HEK293T (cell line): ENCODE data around the gene NCOA5.

Experiments used
- CTCF ChIA-PET: fragments of 350-600 bp; formaldehyde crosslinking; extraction: SDS; loops from one replicate; lab custom pipeline; 2021; ENCODE audit warnings: antibody characterized with exemption, inconsistent platforms; lab: Yijun Ruan, JAX
- POLR2A ChIA-PET: fragments of 350-600 bp; formaldehyde crosslinking; extraction: SDS; loops from one replicate; lab custom pipeline; 2020; ENCODE audit warnings: antibody characterized with exemption, inconsistent platforms; lab: Yijun Ruan, JAX
- DNase-seq: peaks from one replicate; pipeline ENCODE4 v3.0.0; 2012; ENCODE audit warnings: mixed read lengths; ENCODE audit errors: extremely low spot score
- ARNT ChIP-seq: fragments of 450-650 bp; IDR thresholded peaks from 2 replicates; pipeline ENCODE4 v1.6.1; 2017; ENCODE audit warnings: mild to moderate bottlenecking
- BHLHE40 ChIP-seq: fragments of 450-650 bp; IDR thresholded peaks from 2 replicates; pipeline ENCODE4 v1.6.1; 2016; ENCODE audit warnings: mild to moderate bottlenecking, moderate library complexity, borderline replicate concordance
- CTBP1 ChIP-seq: fragments of 450-650 bp; IDR thresholded peaks from 2 replicates; pipeline ENCODE4 v1.6.1; 2016; ENCODE audit warnings: borderline replicate concordance
- ELF4 ChIP-seq: fragments of 450-650 bp; IDR thresholded peaks from 2 replicates; pipeline ENCODE4 v1.6.1; 2017; ENCODE audit warnings: antibody characterized with exemption
- FOXA1 ChIP-seq: fragments of 450-650 bp; IDR thresholded peaks from 2 replicates; pipeline ENCODE4 v1.6.1; 2016; ENCODE audit warnings: mild to moderate bottlenecking
- FOXK2 ChIP-seq: fragments of 450-650 bp; IDR thresholded peaks from 2 replicates; pipeline ENCODE4 v1.6.1; 2016; ENCODE audit warnings: mild to moderate bottlenecking
- FOXM1 ChIP-seq: fragments of 450-650 bp; IDR thresholded peaks from 2 replicates; pipeline ENCODE4 v1.6.1; 2017; ENCODE audit warnings: mild to moderate bottlenecking, borderline replicate concordance
- HDGF ChIP-seq: fragments of 450-650 bp; IDR thresholded peaks from 2 replicates; pipeline ENCODE4 v1.6.1; 2017; ENCODE audit warnings: antibody characterized with exemption, borderline replicate concordance
- L3MBTL2 ChIP-seq: fragments of 450-650 bp; conservative IDR thresholded peaks from 2 replicates; pipeline ENCODE4 v1.6.1; 2016; ENCODE audit warnings: mild to moderate bottlenecking
- LEF1 ChIP-seq: fragments of 450-650 bp; IDR thresholded peaks from 2 replicates; pipeline ENCODE4 v1.6.1; 2017; ENCODE audit warnings: mild to moderate bottlenecking, borderline replicate concordance
- NFRKB ChIP-seq: fragments of 450-650 bp; IDR thresholded peaks from 2 replicates; pipeline ENCODE4 v1.6.1; 2016; ENCODE audit warnings: mild to moderate bottlenecking, moderate library complexity
- SP1 ChIP-seq: fragments of 450-650 bp; IDR thresholded peaks from 2 replicates; pipeline ENCODE4 v1.6.1; 2017
- SUZ12 ChIP-seq: fragments of 450-650 bp; IDR thresholded peaks from 2 replicates; pipeline ENCODE4 v1.6.1; 2016; ENCODE audit warnings: mild to moderate bottlenecking
- TARDBP ChIP-seq: fragments of 450-650 bp; IDR thresholded peaks from 2 replicates; pipeline ENCODE4 v1.6.1; 2016
- ZNF384 ChIP-seq: fragments of 450-650 bp; IDR thresholded peaks from 2 replicates; pipeline ENCODE4 v1.6.1; 2016
- TF ChIP-seq, protein P1 (sequence below): fragments of 450-650 bp; IDR thresholded peaks from 2 replicates; pipeline ENCODE4 v1.6.1; 2016

Gene NCOA5

DNA sequence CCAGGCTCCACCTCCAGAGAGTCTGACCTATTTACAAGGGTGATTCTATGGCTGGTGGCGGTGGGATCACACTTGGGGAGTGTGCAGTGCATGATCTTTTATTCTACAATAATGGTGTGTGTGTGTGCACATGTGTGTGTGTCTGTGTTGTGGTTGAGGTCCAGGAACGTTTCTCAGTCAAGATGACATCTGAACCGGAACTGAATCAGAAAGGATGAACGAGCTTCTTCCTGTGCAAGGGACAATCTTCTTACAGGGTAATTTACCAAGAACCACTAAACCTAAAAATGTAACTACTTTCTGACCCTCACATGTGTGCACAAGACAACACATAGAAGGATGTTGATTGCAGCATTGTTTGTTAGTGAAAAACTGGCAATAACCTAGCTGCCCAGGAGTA lies 72.5 kb downstream of the NCOA5 start:
- ChIA-PET CTCF (no interaction called here), POLR2A (no interaction called here)
- no peak for DNase-seq
- TF ChIP-seq L3MBTL2 (no peak), NFRKB (no peak)
- TF ChIP-seq, protein P1, sequence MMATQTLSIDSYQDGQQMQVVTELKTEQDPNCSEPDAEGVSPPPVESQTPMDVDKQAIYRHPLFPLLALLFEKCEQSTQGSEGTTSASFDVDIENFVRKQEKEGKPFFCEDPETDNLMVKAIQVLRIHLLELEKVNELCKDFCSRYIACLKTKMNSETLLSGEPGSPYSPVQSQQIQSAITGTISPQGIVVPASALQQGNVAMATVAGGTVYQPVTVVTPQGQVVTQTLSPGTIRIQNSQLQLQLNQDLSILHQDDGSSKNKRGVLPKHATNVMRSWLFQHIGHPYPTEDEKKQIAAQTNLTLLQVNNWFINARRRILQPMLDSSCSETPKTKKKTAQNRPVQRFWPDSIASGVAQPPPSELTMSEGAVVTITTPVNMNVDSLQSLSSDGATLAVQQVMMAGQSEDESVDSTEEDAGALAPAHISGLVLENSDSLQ, result no peak

DNA sequence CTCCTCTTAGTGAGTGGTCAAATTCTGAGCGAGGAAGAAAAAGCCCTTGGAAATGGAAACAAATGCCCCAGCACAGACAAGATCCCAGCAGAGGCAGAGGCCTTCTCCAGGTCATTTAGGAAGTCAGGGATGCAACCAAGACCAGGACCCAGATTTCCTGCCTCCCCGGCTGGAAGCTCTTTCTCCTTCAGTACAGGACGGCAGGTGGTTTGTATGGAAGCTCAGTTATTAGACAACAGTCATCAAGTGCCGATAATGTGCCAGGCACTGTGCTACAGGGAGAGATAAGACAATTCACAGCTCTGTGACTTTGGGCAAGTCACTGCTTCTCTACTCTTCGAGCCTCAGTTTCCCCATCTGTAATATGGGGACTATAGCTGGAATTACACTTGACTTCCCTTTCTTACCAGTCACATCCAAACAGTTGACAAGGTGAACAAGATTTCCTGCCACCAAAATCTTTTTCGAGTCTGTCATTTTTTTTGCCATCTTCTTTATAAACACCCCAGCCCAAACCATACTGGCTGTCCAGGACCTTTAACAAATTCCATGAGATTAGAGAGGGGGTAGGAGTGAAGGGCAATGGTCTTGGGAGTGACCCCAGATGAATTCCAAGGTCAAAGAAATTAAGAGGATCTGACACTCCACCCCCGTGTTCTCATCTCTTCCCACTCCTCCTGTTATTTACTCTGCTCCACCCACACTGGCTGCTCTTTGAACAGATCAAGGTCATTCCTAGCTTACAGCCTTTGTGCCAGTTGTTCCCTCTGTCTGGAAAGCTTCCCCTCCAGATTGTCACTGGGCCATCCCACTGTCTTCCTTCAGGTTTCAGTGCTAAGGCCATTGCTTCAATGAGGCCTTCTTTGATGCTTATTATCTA lies 75.0 kb downstream of the NCOA5 start:
- ChIA-PET POLR2A (interaction anchor here (0.8 to 1.3 kb wide), 2 partner anchors 28 to 350 kb away, joined by 3 to 4 read pairs; no protein-coding TSS in a partner anchor), CTCF (interaction anchor here (0.7 to 1.8 kb wide), 11 partner anchors 9 to 104 kb away, joined by 3 to 10 read pairs (median 3); no protein-coding TSS in a partner anchor)
- no peak for DNase-seq
- TF ChIP-seq BHLHE40 (no peak), FOXK2 (no peak), ARNT (no peak), HDGF (no peak), SP1 (no peak), TARDBP (no peak), FOXA1 (no peak), NFRKB (no peak), LEF1 (no peak), ZNF384 (no peak), ELF4 (no peak), FOXM1 (no peak), SUZ12 (no peak), L3MBTL2 (no peak), CTBP1 (no peak)
- TF ChIP-seq, protein P1, result no peak

DNA sequence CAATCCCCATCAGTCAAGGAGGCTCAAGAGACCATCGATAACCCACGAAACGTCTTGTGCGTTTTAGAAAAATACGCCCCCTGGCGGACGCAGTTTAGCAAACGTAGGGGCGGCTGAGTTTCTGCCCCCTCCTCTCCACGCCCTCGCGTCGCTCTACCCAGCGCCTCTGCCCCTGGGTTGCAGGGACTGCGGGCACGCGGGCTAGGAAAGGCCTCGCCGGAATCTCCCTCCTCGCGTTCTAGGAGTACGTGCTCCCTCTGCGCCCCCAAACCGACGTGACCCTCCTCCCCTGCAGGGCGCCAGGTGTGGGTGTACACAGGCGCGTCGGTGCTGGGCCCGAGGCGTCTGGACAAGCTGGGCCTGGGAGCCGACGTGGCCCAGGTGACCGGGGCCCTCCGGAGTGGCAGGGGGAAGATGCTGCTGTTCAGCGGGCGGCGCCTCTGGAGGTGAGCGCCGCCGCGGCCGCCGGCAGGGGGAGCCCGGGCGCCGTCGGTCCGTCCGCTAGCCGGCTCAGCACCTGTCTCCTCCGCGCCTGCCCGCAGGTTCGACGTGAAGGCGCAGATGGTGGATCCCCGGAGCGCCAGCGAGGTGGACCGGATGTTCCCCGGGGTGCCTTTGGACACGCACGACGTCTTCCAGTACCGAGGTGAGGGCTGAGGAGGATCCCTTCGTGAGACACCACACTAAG lies 75.8 kb downstream of the NCOA5 start:
- DNase-seq, result peak; percentile 77
- ChIA-PET CTCF (interaction anchor here (0.7 to 1.8 kb wide), 13 partner anchors 8 to 105 kb away, joined by 3 to 10 read pairs (median 3); no protein-coding TSS in a partner anchor), POLR2A (interaction anchor here (0.8 to 1.3 kb wide), 2 partner anchors 27 to 350 kb away, joined by 3 to 4 read pairs; no protein-coding TSS in a partner anchor)
- TF ChIP-seq LEF1 (no peak), ZNF384 (no peak), FOXK2 (no peak), NFRKB (no peak), L3MBTL2 (peak; percentile 51; the same call in 1 of the 2 replicates)
- TF ChIP-seq, protein P1, result no peak

DNA sequence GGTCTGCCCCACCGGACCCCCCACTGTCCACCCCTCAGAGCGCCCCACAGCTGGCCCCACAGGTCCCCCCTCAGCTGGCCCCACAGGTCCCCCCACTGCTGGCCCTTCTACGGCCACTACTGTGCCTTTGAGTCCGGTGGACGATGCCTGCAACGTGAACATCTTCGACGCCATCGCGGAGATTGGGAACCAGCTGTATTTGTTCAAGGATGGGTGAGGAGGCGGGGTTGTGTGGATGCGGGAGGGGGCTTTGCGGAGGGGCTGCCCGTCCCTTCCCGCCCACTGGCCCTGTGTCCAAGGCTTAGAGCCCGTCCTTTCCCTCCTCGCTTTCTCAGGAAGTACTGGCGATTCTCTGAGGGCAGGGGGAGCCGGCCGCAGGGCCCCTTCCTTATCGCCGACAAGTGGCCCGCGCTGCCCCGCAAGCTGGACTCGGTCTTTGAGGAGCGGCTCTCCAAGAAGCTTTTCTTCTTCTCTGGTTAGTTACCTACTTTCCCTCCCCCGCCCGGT lies 76.4 kb downstream of the NCOA5 start:
- ChIA-PET CTCF (interaction anchor here (0.7 to 1.8 kb wide), 5 partner anchors 12 to 80 kb away, joined by 3 to 8 read pairs (median 3); no protein-coding TSS in a partner anchor), POLR2A (no interaction called here)
- no peak for DNase-seq
- no peak for TF ChIP-seq NFRKB
- no peak for TF ChIP-seq FOXM1
- no peak for TF ChIP-seq LEF1
- TF ChIP-seq BHLHE40, result no peak
- TF ChIP-seq FOXK2, result no peak
- TF ChIP-seq TARDBP, result no peak
- no peak for TF ChIP-seq ARNT
- TF ChIP-seq HDGF, result no peak
- no peak for TF ChIP-seq SUZ12
- TF ChIP-seq ELF4, result no peak
- TF ChIP-seq, protein P1, result no peak
- TF ChIP-seq SP1, result no peak
- no peak for TF ChIP-seq L3MBTL2
- no peak for TF ChIP-seq FOXA1
- TF ChIP-seq CTBP1, result no peak
- TF ChIP-seq ZNF384, result no peak

DNA sequence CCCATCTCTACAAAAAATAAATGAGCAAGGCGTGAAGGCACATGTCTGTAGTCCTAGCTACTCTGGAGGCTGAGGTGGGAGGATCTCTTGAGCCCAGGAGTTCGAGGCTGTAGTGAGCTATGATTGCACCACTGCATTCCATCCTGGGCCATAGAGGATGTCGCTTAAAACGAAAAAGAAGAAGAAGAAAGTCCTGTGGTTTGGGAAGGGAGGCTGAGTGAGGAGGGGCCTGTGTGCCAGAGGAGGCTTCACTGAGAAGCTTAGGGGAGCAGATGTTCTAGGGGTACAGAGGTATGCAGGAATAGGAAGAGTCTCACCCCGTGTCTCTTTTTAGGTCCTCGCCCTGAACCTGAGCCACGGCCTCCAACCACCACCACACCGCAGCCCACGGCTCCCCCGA lies 76.8 kb downstream of the NCOA5 start:
- ChIA-PET CTCF (interaction anchor here (0.7 to 1.9 kb wide), 5 partner anchors 12 to 75 kb away, joined by 3 to 10 read pairs (median 5); no protein-coding TSS in a partner anchor), POLR2A (no interaction called here)
- no peak for DNase-seq
- TF ChIP-seq SUZ12 (no peak), CTBP1 (no peak), SP1 (no peak), FOXM1 (no peak), ELF4 (no peak), ARNT (no peak), LEF1 (no peak), NFRKB (no peak), HDGF (no peak), BHLHE40 (no peak), L3MBTL2 (no peak), FOXA1 (no peak), FOXK2 (no peak), ZNF384 (no peak), TARDBP (no peak)
- TF ChIP-seq, protein P1, result no peak
